ENCODE results near the gene NOTCH1.

NOTCH1 gene

GRCh38 chr9:136499071-136499934 is 46.5 kb downstream of the NOTCH1 start:
- ATAC-seq, result no peak
- TF ChIP-seq ZFP30 (CRISPR knock-in tag; IDR thresholded peaks at IDR 0.05) (no peak), ZC3H10 (CRISPR knock-in tag; IDR thresholded peaks at IDR 0.05) (no peak), OSR1 (CRISPR knock-in tag; IDR thresholded peaks at IDR 0.05) (no peak), ZNF565 (CRISPR knock-in tag; conservative IDR thresholded peaks at IDR 0.05; ENCODE audit: low read depth) (no peak), ZFP3 (CRISPR knock-in tag; IDR thresholded peaks at IDR 0.05) (no peak), CSRNP3 (CRISPR knock-in tag; IDR thresholded peaks at IDR 0.05) (no peak), TOX (CRISPR knock-in tag; IDR thresholded peaks at IDR 0.05; ENCODE audit: borderline replicate concordance) (no peak), ZNF8 (CRISPR knock-in tag; IDR thresholded peaks at IDR 0.05) (no peak), TSHZ2 (CRISPR knock-in tag; IDR thresholded peaks at IDR 0.05) (no peak), ESRRG (CRISPR knock-in tag; IDR thresholded peaks at IDR 0.05) (no peak), GLIS3 (CRISPR knock-in tag; IDR thresholded peaks at IDR 0.05) (no peak), PPARA (CRISPR knock-in tag; IDR thresholded peaks at IDR 0.05; ENCODE audit: borderline replicate concordance) (no peak), RARB (CRISPR knock-in tag; IDR thresholded peaks at IDR 0.05) (no peak), ZNF70 (CRISPR knock-in tag; IDR thresholded peaks at IDR 0.05) (no peak), TCF4 (CRISPR knock-in tag; IDR thresholded peaks at IDR 0.05; ENCODE audit: borderline replicate concordance) (no peak)
- TF ChIP-seq, protein P1, sequence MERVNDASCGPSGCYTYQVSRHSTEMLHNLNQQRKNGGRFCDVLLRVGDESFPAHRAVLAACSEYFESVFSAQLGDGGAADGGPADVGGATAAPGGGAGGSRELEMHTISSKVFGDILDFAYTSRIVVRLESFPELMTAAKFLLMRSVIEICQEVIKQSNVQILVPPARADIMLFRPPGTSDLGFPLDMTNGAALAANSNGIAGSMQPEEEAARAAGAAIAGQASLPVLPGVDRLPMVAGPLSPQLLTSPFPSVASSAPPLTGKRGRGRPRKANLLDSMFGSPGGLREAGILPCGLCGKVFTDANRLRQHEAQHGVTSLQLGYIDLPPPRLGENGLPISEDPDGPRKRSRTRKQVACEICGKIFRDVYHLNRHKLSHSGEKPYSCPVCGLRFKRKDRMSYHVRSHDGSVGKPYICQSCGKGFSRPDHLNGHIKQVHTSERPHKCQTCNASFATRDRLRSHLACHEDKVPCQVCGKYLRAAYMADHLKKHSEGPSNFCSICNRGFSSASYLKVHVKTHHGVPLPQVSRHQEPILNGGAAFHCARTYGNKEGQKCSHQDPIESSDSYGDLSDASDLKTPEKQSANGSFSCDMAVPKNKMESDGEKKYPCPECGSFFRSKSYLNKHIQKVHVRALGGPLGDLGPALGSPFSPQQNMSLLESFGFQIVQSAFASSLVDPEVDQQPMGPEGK (CRISPR knock-in tag; IDR thresholded peaks at IDR 0.05; ENCODE audit: borderline replicate concordance), result no peak
- TF ChIP-seq, protein P2, sequence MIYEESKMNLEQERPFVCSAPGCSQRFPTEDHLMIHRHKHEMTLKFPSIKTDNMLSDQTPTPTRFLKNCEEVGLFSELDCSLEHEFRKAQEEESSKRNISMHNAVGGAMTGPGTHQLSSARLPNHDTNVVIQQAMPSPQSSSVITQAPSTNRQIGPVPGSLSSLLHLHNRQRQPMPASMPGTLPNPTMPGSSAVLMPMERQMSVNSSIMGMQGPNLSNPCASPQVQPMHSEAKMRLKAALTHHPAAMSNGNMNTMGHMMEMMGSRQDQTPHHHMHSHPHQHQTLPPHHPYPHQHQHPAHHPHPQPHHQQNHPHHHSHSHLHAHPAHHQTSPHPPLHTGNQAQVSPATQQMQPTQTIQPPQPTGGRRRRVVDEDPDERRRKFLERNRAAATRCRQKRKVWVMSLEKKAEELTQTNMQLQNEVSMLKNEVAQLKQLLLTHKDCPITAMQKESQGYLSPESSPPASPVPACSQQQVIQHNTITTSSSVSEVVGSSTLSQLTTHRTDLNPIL (CRISPR knock-in tag; IDR thresholded peaks at IDR 0.05; ENCODE audit: low read depth), result no peak
- TF ChIP-seq, protein P3, sequence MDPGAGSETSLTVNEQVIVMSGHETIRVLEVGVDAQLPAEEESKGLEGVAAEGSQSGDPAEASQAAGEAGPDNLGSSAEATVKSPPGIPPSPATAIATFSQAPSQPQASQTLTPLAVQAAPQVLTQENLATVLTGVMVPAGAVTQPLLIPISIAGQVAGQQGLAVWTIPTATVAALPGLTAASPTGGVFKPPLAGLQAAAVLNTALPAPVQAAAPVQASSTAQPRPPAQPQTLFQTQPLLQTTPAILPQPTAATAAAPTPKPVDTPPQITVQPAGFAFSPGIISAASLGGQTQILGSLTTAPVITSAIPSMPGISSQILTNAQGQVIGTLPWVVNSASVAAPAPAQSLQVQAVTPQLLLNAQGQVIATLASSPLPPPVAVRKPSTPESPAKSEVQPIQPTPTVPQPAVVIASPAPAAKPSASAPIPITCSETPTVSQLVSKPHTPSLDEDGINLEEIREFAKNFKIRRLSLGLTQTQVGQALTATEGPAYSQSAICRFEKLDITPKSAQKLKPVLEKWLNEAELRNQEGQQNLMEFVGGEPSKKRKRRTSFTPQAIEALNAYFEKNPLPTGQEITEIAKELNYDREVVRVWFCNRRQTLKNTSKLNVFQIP (CRISPR knock-in tag; IDR thresholded peaks at IDR 0.05; ENCODE audit: borderline replicate concordance, low read depth), result no peak

DNA sequence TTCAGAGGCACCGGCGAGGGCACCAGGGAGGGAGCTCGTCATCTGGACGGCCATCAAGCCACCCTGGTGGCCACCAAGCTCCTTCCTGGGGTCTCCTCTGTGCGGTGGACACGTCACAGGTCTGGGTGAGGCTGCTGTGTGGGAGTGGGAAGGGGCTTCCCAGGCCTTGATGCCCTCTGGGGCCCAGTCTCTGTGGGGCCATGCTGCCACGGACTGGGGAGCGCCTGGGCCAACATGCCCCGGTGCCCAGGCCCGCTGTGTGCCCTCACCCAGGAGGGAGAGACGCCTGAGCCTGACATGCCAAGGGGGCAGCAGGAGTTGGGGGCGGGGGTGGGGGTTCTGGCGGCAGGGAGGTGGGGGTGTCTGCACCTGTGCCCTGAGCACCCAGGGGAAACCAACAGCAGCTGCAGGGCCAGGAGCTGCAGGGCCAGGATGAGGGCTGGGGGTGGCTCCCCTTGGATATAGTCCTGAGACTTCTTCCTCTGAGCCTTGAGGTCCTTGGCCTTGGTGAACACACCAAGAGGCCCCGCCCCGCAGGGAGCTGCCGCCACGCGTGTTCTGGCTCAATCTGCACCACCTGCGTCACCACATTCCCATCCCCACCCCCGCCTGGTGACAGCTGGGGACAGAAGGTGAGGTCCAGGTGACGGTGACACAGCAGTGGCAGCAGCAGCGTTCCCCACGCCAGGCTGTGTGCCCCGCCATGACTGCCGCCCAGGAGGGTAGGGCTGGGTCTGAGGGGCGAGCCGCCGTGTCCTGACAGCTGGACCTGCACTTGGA is 47.7 kb downstream of the NOTCH1 start:
- no peak for ATAC-seq
- TF ChIP-seq, protein P1 (CRISPR knock-in tag; IDR thresholded peaks at IDR 0.05; ENCODE audit: borderline replicate concordance), result no peak
- TF ChIP-seq OSR1 (CRISPR knock-in tag; IDR thresholded peaks at IDR 0.05) (no peak), CSRNP3 (CRISPR knock-in tag; IDR thresholded peaks at IDR 0.05) (no peak), TOX (CRISPR knock-in tag; IDR thresholded peaks at IDR 0.05; ENCODE audit: borderline replicate concordance) (no peak), GLIS3 (CRISPR knock-in tag; IDR thresholded peaks at IDR 0.05) (no peak), RARB (CRISPR knock-in tag; IDR thresholded peaks at IDR 0.05) (no peak), PPARA (CRISPR knock-in tag; IDR thresholded peaks at IDR 0.05; ENCODE audit: borderline replicate concordance) (no peak), ARNTL (CRISPR knock-in tag; IDR thresholded peaks at IDR 0.05; ENCODE audit: borderline replicate concordance, low read depth) (no peak), SNAI2 (CRISPR knock-in tag; IDR thresholded peaks at IDR 0.05) (no peak), BACH2 (CRISPR knock-in tag; IDR thresholded peaks at IDR 0.05; ENCODE audit: borderline replicate concordance) (no peak), TCF4 (CRISPR knock-in tag; IDR thresholded peaks at IDR 0.05; ENCODE audit: borderline replicate concordance) (no peak), ZNF565 (CRISPR knock-in tag; conservative IDR thresholded peaks at IDR 0.05; ENCODE audit: low read depth) (no peak), CSDC2 (CRISPR knock-in tag; IDR thresholded peaks at IDR 0.05) (no peak)
- TF ChIP-seq, protein P2 (CRISPR knock-in tag; IDR thresholded peaks at IDR 0.05; ENCODE audit: low read depth), result no peak

Data from SK-N-SH treated with all-trans-retinoic acid at 6 μM for 48 hours (cell line).